Endometrium (tissue), 2 donors: ENCODE results near the gene HIVEP2.
"Not testable (repeated sequence)": the region's sequence is repeated elsewhere in the genome, so short reads cannot be mapped to it uniquely, and the experiment has no call there.

Experiments
- FAIRE-seq: peaks from 2 replicates; lab custom pipeline; 2012; peaks lifted over from hg19 to GRCh38; lab: Jason Lieb, UNC
- donor health status: control.
- donor health status: control.

The HIVEP2 gene

GRCh38 chr6:142945049-142945445 lies at the start of gene HIVEP2:
TSS of gene HIVEP2 (minus strand) at chr6:142945176. CDS start at chr6:142774738, 170,438 bp downstream.
- no peak for FAIRE-seq

GRCh38 chr6:142993977-142994376 lies 49.0 kb upstream of the HIVEP2 start:
- FAIRE-seq: no peak

GRCh38 chr6:142987490-142987889 lies 42.5 kb upstream of the HIVEP2 start:
- no peak for FAIRE-seq

- FAIRE-seq: no peak
Observed at GRCh38 chr6:142985281-142985680, 40.3 kb upstream of the HIVEP2 start.

- no peak for FAIRE-seq
Observed at GRCh38 chr6:142984386-142984785, 39.4 kb upstream of the HIVEP2 start.

- FAIRE-seq: no peak
Observed at GRCh38 chr6:142975365-142975764, 30.4 kb upstream of the HIVEP2 start.

- FAIRE-seq: not testable (repeated sequence)
Observed at GRCh38 chr6:142970941-142971340, 26.0 kb upstream of the HIVEP2 start.

- no peak for FAIRE-seq
Observed at GRCh38 chr6:142968601-142969000, 23.6 kb upstream of the HIVEP2 start.

- FAIRE-seq: no peak
Observed at GRCh38 chr6:142966294-142966693, 21.3 kb upstream of the HIVEP2 start.

GRCh38 chr6:142965164-142965563 lies 20.2 kb upstream of the HIVEP2 start:
- no peak for FAIRE-seq

GRCh38 chr6:142960098-142960497 lies 15.1 kb upstream of the HIVEP2 start:
- no peak for FAIRE-seq

GRCh38 chr6:142958343-142958742 lies 13.4 kb upstream of the HIVEP2 start:
- FAIRE-seq: no peak

- FAIRE-seq: no peak
Observed at GRCh38 chr6:142956726-142957125, 11.8 kb upstream of the HIVEP2 start.

- FAIRE-seq: no peak
Observed at GRCh38 chr6:142954844-142955243, 9.9 kb upstream of the HIVEP2 start.

- no peak for FAIRE-seq
Observed at GRCh38 chr6:142953373-142954273, 8.6 kb upstream of the HIVEP2 start.

- no peak for FAIRE-seq
Observed at GRCh38 chr6:142952614-142953013, 7.6 kb upstream of the HIVEP2 start.

- FAIRE-seq: no peak
Observed at GRCh38 chr6:142950291-142950690, 5.3 kb upstream of the HIVEP2 start.

- FAIRE-seq: no peak
Observed at GRCh38 chr6:142947714-142948480, 2.9 kb upstream of the HIVEP2 start.

GRCh38 chr6:142946924-142947713 lies 2.1 kb upstream of the HIVEP2 start:
- FAIRE-seq: no peak

- no peak for FAIRE-seq
Observed at GRCh38 chr6:142946181-142946923, 1.4 kb upstream of the HIVEP2 start.

GRCh38 chr6:142945446-142946180 lies 637 bp upstream of the HIVEP2 start:
- FAIRE-seq: no peak
